RWPE1 (cell line): ENCODE results near the gene SPSB4.

Source experiments
- CTCF ChIA-PET: fragments of 350-600 bp; sonication (Branson Sonifier 250); formaldehyde crosslinking; extraction: SDS; loops from one replicate; lab custom pipeline; 2021; lab: Yijun Ruan, JAX
- POLR2A ChIA-PET: fragments of 400-600 bp; formaldehyde crosslinking; extraction: SDS; loops from one replicate; lab custom pipeline; 2020; ENCODE audit warnings: antibody characterized with exemption; ENCODE audit not compliant: low non-redundant PET; lab: Yijun Ruan, JAX
- DNase-seq: peaks from one replicate; pipeline ENCODE4 v3.0.0; 2012; ENCODE audit warnings: low spot score
- H3K27ac ChIP-seq: fragments of 450-650 bp; 2 replicates; pipeline ENCODE4 v1.5.1; 2017
- TF ChIP-seq, protein P1 (sequence below): fragments of 450-650 bp; conservative IDR thresholded peaks from 2 replicates; pipeline ENCODE4 v1.5.1; 2017; ENCODE audit warnings: low read depth, mild to moderate bottlenecking

Gene SPSB4

DNA sequence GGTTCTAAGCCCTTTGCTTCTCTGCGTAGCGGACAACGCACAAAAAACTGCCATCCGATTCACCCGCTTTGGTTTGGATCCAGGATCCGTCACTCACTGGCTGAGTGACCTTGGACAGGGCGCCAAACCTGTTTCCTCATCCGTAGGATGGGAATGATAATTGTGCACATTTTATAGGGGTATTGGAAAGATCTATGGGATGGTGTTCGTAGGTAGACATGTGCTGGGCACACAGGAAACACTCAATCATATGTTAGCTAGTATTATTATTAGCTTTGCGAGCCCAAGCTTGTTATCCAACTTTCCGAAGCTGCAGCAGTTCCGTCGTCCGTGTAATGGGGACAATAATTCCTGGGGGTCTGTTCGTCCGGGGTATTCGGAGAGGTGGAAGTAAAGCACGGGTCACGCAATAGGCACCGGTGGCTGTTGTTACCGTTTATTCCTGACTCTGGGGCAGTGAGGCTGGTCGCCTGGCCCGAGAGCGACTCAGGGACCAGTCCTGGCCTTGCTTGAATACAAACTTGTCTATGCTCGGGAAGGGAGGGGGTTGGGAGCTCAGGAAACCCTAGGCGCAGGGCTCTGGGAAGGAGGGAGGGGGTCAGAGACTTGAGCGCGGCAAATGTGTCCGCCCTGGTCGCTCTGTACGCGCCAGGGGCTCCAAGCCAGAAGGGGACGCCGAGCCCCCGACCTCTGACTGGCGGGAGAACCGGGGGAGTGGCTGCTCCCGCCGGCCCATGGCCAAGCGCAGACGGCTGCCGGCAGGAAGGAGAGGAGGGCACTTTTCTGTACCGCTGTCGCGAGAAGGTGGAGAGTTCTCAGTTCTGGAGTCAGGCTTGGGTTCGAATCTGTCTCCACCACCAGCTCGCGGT, 1.3 kb downstream of the SPSB4 start:
- ChIA-PET POLR2A (no interaction called here), CTCF (interaction anchor here (0.6 to 0.9 kb wide), 2 partner anchors 13 to 22 kb away, joined by 4 read pairs; no protein-coding TSS in a partner anchor)
- H3K27ac ChIP-seq: no peak overlapping the region
- TF ChIP-seq, protein P1, sequence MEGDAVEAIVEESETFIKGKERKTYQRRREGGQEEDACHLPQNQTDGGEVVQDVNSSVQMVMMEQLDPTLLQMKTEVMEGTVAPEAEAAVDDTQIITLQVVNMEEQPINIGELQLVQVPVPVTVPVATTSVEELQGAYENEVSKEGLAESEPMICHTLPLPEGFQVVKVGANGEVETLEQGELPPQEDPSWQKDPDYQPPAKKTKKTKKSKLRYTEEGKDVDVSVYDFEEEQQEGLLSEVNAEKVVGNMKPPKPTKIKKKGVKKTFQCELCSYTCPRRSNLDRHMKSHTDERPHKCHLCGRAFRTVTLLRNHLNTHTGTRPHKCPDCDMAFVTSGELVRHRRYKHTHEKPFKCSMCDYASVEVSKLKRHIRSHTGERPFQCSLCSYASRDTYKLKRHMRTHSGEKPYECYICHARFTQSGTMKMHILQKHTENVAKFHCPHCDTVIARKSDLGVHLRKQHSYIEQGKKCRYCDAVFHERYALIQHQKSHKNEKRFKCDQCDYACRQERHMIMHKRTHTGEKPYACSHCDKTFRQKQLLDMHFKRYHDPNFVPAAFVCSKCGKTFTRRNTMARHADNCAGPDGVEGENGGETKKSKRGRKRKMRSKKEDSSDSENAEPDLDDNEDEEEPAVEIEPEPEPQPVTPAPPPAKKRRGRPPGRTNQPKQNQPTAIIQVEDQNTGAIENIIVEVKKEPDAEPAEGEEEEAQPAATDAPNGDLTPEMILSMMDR: no peak
- no peak for DNase-seq

DNA sequence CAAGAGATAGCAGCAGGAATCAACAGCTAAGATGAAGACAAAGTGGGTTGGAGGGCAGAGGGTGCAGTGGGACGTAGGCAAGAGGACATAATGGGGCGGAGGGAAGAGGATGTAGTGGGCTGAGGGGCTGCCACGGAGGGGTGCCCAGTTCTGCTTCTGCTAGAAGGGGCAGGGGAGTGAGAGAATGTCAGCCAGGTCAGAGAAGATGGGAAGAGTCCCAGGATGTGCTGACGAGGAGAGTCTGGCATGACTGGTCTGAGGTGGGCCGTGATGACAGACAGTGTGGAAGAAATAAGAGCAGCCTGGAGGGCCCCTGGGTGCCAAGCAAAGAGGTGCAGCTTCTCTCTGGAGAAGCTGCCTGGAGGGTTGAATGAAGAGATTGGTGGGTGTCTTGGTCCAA, 4.0 kb downstream of the SPSB4 start:
- ChIA-PET CTCF (no interaction called here), POLR2A (no interaction called here)
- no peak for DNase-seq
- no peak overlapping the region for H3K27ac ChIP-seq
- TF ChIP-seq, protein P1: no peak

DNA sequence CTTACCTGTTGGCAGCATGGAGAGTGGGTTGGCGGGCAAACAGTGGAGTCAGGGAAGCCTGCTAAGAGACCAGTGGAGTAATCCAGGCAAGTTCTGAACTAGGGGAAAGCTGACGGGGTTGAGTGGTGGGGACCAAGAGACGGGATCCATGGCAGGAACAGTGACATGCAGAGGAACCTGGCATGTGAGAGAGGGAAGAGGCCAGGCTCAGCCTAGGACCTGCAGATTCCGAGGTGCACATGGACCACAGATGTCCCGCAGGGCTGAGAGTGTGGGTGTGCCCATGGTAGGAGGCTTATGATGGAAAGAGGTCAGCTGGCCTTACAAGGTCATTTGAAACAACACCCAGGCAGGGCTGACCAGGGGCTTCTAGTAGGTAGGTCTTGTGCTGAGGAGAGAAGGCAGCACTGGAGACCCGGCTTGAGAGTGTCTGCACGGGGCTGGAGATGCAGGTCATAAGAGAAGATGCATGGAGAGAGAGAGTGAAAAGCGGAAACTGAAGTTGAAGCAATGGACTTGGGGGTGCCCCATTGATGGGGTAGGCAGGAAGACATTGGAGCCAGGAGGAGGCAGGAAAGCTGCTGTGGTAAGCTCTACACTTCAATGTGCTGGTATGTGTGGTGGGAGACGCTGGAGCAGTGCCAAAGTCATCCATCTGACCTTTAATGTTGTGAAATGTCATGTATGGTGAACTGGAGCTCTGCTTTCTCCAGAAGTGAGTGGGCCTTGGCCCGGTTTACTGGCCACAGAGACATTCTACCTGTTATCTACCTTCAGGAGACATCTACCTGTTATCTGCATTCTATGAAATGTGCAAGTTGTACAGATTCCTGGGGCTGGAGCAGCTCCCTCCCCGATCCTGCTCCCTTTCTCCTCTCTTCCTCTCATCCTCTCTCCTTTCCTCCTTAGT, 4.6 kb downstream of the SPSB4 start:
- no peak for DNase-seq
- H3K27ac ChIP-seq: no peak overlapping the region
- TF ChIP-seq, protein P1: no peak
- POLR2A ChIA-PET: no interaction called here
- CTCF ChIA-PET: no interaction called here

DNA sequence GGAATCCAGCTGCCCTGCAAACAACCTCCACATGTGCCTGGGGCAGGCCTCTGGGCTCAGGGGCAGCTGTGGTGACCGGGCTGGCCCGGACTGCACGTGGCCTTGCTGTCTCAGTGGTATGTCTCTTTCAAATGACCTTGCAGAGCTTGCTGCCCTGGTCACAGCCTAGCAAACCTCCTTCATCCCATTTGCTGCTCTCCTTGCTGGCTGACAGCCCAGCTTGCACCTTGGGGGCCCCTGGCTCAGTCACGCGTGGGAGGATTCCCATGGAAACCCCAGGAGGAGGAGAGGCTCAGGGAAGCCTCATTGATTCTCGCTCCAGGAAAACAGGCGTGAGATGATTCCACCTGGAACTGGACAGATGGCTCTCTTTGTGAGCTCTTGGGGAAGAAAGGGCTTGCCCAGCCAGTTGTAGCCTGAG, 5.6 kb downstream of the SPSB4 start:
- H3K27ac ChIP-seq: no peak overlapping the region
- no peak for DNase-seq
- ChIA-PET CTCF (interaction anchor here (0.6 kb wide), 1 partner anchor 250 kb away, joined by 4 read pairs; no protein-coding TSS in a partner anchor), POLR2A (no interaction called here)
- TF ChIP-seq, protein P1: no peak

DNA sequence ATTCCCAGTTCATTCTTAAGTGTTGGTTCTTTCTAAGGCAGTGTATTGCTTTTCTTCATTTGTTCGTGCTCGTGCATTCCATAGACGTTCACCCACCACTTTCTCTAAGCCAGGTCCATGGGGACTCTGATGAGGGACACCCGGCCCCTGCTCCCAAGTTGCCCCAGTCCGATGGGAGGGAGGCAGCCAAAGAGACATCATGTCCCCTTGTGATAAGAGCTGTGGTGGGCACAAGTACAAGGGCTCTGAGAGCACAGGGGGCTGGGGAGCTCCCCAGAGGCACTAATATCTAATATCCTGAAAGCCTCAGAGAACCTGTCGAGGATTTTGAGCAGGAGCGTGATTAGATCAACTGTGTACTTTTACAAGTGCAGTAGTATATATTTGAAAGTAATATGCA, 6.3 kb downstream of the SPSB4 start:
- TF ChIP-seq, protein P1: no peak
- CTCF ChIA-PET: interaction anchor here (0.6 kb wide), 1 partner anchor 249 kb away, joined by 4 read pairs; no protein-coding TSS in a partner anchor
- POLR2A ChIA-PET: no interaction called here
- no peak for DNase-seq
- no peak overlapping the region for H3K27ac ChIP-seq
